ENCODE data around the gene CEP76. TPM values are rescaled to one million over a fixed set of nuclear protein-coding genes. Genes with fewer than 3 reads are reported as not detected.

CEP76 gene
- polyA plus RNA-seq, 1 of the 3 experiments (the other 2 are of a cell fraction) = 6.4 TPM

DNA sequence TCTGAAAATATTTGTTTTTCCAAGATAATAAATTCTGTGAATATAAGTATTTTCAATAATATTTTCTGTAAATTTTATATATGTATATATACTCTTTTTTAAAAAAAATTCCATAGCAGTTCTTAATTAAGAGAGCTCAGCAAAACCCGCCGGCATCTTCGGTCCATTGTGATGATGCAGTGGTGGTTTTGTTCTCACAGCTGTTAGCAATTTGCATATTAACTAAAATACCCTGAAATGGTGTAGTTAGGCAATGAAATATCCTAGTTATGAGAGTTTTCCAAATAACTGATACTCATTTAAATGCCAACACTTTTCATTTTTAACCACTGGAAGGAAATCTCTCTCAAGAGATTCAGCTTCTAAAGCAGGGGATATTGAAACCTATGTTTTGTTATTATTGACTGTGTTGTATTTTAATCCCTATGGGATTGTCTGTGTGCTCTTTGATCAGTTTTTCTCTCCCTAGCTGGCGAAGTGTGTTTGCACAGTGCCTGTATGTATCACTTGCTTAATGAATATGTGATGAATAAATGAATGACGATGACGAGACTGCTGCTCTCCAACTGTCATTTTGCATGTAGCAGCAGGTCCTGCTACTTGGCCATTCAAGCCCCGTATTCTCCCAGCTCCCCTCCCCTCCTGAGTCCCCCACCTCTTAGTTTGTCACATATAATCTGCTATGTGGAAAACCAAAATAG, 42.7 kb upstream of the CEP76 start:
- Histone ChIP-seq H3K9me3 (no peaks in the 10 kb centered on the region), H3K36me3 (replicated peaks in 1 of 2; ENCODE audit: control insufficient read depth in 1 of 2, insufficient read depth in 2 of 2, low read length in 1 of 2) (no peaks in the 10 kb centered on the region), H3K27ac (ENCODE audit: low read depth in 2 of 2, low read length in 1 of 2) (no peak overlapping the region), H3K4me1 (ENCODE audit: control insufficient read depth in 1 of 2, insufficient read depth in 2 of 2, low read depth in 1 of 2, low read length in 1 of 2) (no peaks in the 10 kb centered on the region; a peak in 2 of 4 replicates), H3K9me2 (no peaks in the 10 kb centered on the region), H2AFZ (ENCODE audit: low read depth) (no peak overlapping the region), H3K9ac (no peak overlapping the region), H3K27me3 (ENCODE audit: insufficient read depth) (no peaks in the 10 kb centered on the region), H4K20me1 (ENCODE audit: insufficient read depth) (no peaks in the 10 kb centered on the region), H3K79me2 (ENCODE audit: insufficient read depth) (no peaks in the 10 kb centered on the region), H3K4me3 (ENCODE audit: low read depth in 2 of 2, low read length in 1 of 2) (no peak overlapping the region), H3F3A (replicated peaks; ENCODE audit: insufficient read depth) (peaks cover 15% of the 10 kb centered on the region), H3K4me2 (no peak overlapping the region)
- TF ChIP-seq ELF1 (IDR thresholded peaks at IDR 0.05) (no peak), CTCF (IDR thresholded peaks at IDR 0.05) (no peak), RFX5 (IDR thresholded peaks at IDR 0.05; ENCODE audit: low read length) (no peak), YY1 (IDR thresholded peaks at IDR 0.05; ENCODE audit: low read depth) (no peak), FOXJ3 (CRISPR knock-in tag; IDR thresholded peaks at IDR 0.05) (no peak), MEF2A (IDR thresholded peaks at IDR 0.05; ENCODE audit: borderline replicate concordance, low read depth) (no peak), RXRA (IDR thresholded peaks at IDR 0.05; ENCODE audit: borderline replicate concordance, low read depth) (no peak)
- POLR2A ChIA-PET = interaction anchor here (0.6 kb wide), 1 partner anchor 22 kb away, joined by 4 read pairs; no protein-coding TSS in a partner anchor
- CTCF ChIA-PET = interaction anchor here (0.6 to 13.1 kb wide), 12 partner anchors 13 to 195 kb away, joined by 3 to 124 read pairs (median 6); no protein-coding TSS in a partner anchor
- 86% methylated on average over 7 of the region's 7 CpGs for WGBS (ENCODE audit: low lambda C conversion rate)
- DNase-seq = no peak

GRCh38 chr18:12744103-12744502, 41.6 kb upstream of the CEP76 start:
- Histone ChIP-seq H3K27ac (ENCODE audit: low read depth in 2 of 2, low read length in 1 of 2) (no peak overlapping the region), H3K27me3 (ENCODE audit: insufficient read depth) (no peaks in the 10 kb centered on the region), H3K4me3 (ENCODE audit: low read depth in 2 of 2, low read length in 1 of 2) (no peak overlapping the region), H3K9ac (no peak overlapping the region), H3K36me3 (replicated peaks in 1 of 2; ENCODE audit: control insufficient read depth in 1 of 2, insufficient read depth in 2 of 2, low read length in 1 of 2) (no peaks in the 10 kb centered on the region), H3K9me3 (no peaks in the 10 kb centered on the region), H3K79me2 (ENCODE audit: insufficient read depth) (no peaks in the 10 kb centered on the region), H3K4me2 (no peak overlapping the region), H4K20me1 (ENCODE audit: insufficient read depth) (no peaks in the 10 kb centered on the region), H3K4me1 (ENCODE audit: control insufficient read depth in 1 of 2, insufficient read depth in 2 of 2, low read depth in 1 of 2, low read length in 1 of 2) (no peaks in the 10 kb centered on the region; a peak in 2 of 4 replicates), H3F3A (replicated peaks; ENCODE audit: insufficient read depth) (peaks cover 15% of the 10 kb centered on the region), H3K9me2 (no peaks in the 10 kb centered on the region), H2AFZ (ENCODE audit: low read depth) (no peak overlapping the region)
- peak; percentile 66 for DNase-seq
- TF ChIP-seq CTCF (IDR thresholded peaks at IDR 0.05) (peak; percentile 77), RAD21 (IDR thresholded peaks at IDR 0.05; ENCODE audit: low read length) (peak; percentile 84), MEF2A (IDR thresholded peaks at IDR 0.05; ENCODE audit: borderline replicate concordance, low read depth) (no peak), PBX3 (IDR thresholded peaks at IDR 0.05) (no peak), SMC3 (IDR thresholded peaks at IDR 0.05; ENCODE audit: low read depth, low read length) (peak; percentile 65), CHD2 (IDR thresholded peaks at IDR 0.05; ENCODE audit: low read length, partially characterized antibody) (no peak)
- WGBS (ENCODE audit: low lambda C conversion rate) = 7% methylated on average over 2 of the region's 2 CpGs
- ChIA-PET CTCF (interaction anchor here (0.6 to 13.1 kb wide), 29 partner anchors 9 to 885 kb away, joined by 3 to 124 read pairs (median 4); partner anchors contain the start of genes AFG3L2 and PTPN2), POLR2A (interaction anchor here (1.0 kb wide), 1 partner anchor 147 kb away, joined by 3 read pairs; no protein-coding TSS in a partner anchor)
